Thyroid gland (tissue), 4 donors: ENCODE results near the gene ATP5ME. TPM values are rescaled to one million over a fixed set of nuclear protein-coding genes. Genes with fewer than 3 reads are reported as not detected.

Experiments
- DNase-seq, 2 donors: peaks; one replicate each; pipeline ENCODE4 v3.0.0-alpha.2; 2019
- H3K27ac ChIP-seq, 3 donors: fragments of 200-600 bp; sonication (generic); 1 replicate in 2 of 3; 2 replicates in 1 of 3; pipeline ENCODE4 v1.5.1; 2016 to 2019; ENCODE audit warnings: mild to moderate bottlenecking in 1 of 3, moderate library complexity in 1 of 3
- H3K27me3 ChIP-seq: fragments of 200-600 bp; sonication (generic); one replicate; pipeline ENCODE4 v1.5.1; 2019
- H3K36me3 ChIP-seq, 2 donors: fragments of 200-600 bp; sonication (generic); one replicate each; pipeline ENCODE4 v1.5.1; 2016 to 2019
- H3K4me1 ChIP-seq, 2 donors: fragments of 200-600 bp; sonication (generic); one replicate each; pipeline ENCODE4 v1.5.1; 2017 to 2019
- H3K4me3 ChIP-seq, 3 donors: fragments of 200-600 bp; sonication (generic); replicated peaks in 1 of 3; 1 replicate in 2 of 3; 2 replicates in 1 of 3; pipeline ENCODE4 v1.5.1; 2016; ENCODE audit warnings: mild to moderate bottlenecking in 1 of 3
- H3K9me3 ChIP-seq: fragments of 200-600 bp; sonication (generic); one replicate; pipeline ENCODE4 v1.5.1; 2017
- CTCF ChIP-seq, 6 experiments: fragments of 200-600 bp in 3 of 6; fragments of 450-650 bp in 3 of 6; sonication (generic) in 3 of 6; IDR thresholded peaks; one replicate each; pipeline ENCODE4 v1.5.1; 2016 to 2019; ENCODE audit warnings: antibody characterized with exemption in 6 of 6, mild to moderate bottlenecking in 2 of 6, inconsistent platforms in 1 of 6, moderate library complexity in 1 of 6
- POLR2A ChIP-seq, 2 donors: fragments of 450-650 bp; IDR thresholded peaks; one replicate each; pipeline ENCODE4 v1.6.1; 2017; ENCODE audit warnings: antibody characterized with exemption in 2 of 2, mild to moderate bottlenecking in 2 of 2, moderate library complexity in 1 of 2
- WGBS, 2 donors: methylation state at CpG; one replicate each; pipeline ENCODE4 v1.1.5; 2017; 5-methylcytosine and 5-hydroxymethylcytosine counted together
- intact Hi-C: fragments of 100-400 bp; cut with DNase I; formaldehyde crosslinking; loops from one replicate; pipeline ENCODE4 v1.15.1; 2023
- total RNA-seq, 4 donors: library from RNA; depleted of rRNA; stranded (reverse); fragments of >200 nt; gene quantifications; one replicate each; pipeline ENCODE4 v1.2.3, GENCODE V29; 2016

Gene ATP5ME
- total RNA-seq, 4 donors from 2014 or later: 82.2 to 144 (median 106) TPM

- H3K27ac ChIP-seq: peak overlapping the region in 1 of 3 donors; percentile 46
- intact Hi-C loops: no loop called here
- peak overlapping the region; percentile 41 to 97 (median 75) for H3K4me3 ChIP-seq
- H3K4me1 ChIP-seq: peaks cover 0 to 12% of the 10 kb centered on the region in 2 donors
- no peaks in the 10 kb centered on the region for H3K27me3 ChIP-seq
- no peak for DNase-seq
- TF ChIP-seq CTCF (IDR thresholded peaks at IDR 0.05): no peak
- TF ChIP-seq POLR2A (IDR thresholded peaks at IDR 0.05): no peak
- no peaks in the 10 kb centered on the region for H3K9me3 ChIP-seq
- H3K36me3 ChIP-seq: no peaks in the 10 kb centered on the region
- 57 to 58% methylated on average over 20 of the region's 20 CpGs for WGBS, 2 donors
Measured at GRCh38 chr4:663046-663437, 11.0 kb downstream of the ATP5ME start.

GRCh38 chr4:661881-662761 is 12.0 kb downstream of the ATP5ME start:
- Histone ChIP-seq H3K4me3 (no peak overlapping the region), H3K9me3 (no peaks in the 10 kb centered on the region), H3K27me3 (no peaks in the 10 kb centered on the region), H3K4me1 (peaks cover 0 to 12% of the 10 kb centered on the region in 2 donors), H3K27ac (no peak overlapping the region), H3K36me3 (no peaks in the 10 kb centered on the region)
- intact Hi-C loops: no loop called here
- 97% methylated on average over 24 to 42 of the region's 42 CpGs for WGBS, 2 donors
- TF ChIP-seq POLR2A (IDR thresholded peaks at IDR 0.05): no peak
- no peak for TF ChIP-seq CTCF (IDR thresholded peaks at IDR 0.05)
- no peak for DNase-seq

- WGBS, 2 donors: 89 to 94% methylated on average over 3 of the region's 3 CpGs
- intact Hi-C loops: no loop called here
Measured at GRCh38 chr4:661231-661630, 12.8 kb downstream of the ATP5ME start.

DNA sequence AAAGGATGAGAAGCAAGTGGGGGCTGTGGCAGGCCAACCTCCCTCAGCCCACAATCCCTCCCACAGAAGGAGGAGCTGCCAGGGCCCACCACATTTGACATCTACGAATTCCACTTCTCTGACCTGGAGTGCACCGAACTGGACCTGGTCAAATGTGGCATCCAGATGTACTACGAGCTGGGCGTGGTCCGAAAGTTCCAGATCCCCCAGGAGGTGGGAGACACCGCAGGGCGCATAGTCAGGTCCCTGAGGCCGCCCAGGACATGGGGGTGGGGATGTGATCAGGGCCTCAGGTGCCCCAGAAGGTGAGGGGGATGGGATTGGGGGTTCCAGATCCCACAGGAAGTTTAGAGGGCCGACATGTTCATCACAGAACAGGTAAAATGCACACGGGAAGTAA is 13.7 kb downstream of the ATP5ME start:
- H3K36me3 ChIP-seq: no peaks in the 10 kb centered on the region
- no peak for DNase-seq
- no peak overlapping the region for H3K4me3 ChIP-seq
- no peaks in the 10 kb centered on the region for H3K9me3 ChIP-seq
- H3K27me3 ChIP-seq: no peaks in the 10 kb centered on the region
- TF ChIP-seq POLR2A (IDR thresholded peaks at IDR 0.05) (no peak), CTCF (IDR thresholded peaks at IDR 0.05) (no peak)
- peaks cover 0 to 12% of the 10 kb centered on the region in 2 donors for H3K4me1 ChIP-seq
- WGBS, 2 donors: 92 to 99% methylated on average over 6 to 10 of the region's 10 CpGs
- H3K27ac ChIP-seq: no peak overlapping the region
- intact Hi-C loops: no loop called here

More at GRCh38 chr4:661231-661630, 12.8 kb downstream of the ATP5ME start:
- no peak overlapping the region for H3K4me3 ChIP-seq
- no peak overlapping the region for H3K27ac ChIP-seq
- TF ChIP-seq CTCF (IDR thresholded peaks at IDR 0.05): no peak
- no peak for TF ChIP-seq POLR2A (IDR thresholded peaks at IDR 0.05)
- no peaks in the 10 kb centered on the region for H3K9me3 ChIP-seq
- no peaks in the 10 kb centered on the region for H3K36me3 ChIP-seq
- no peak for DNase-seq
- H3K4me1 ChIP-seq: peaks cover 0 to 12% of the 10 kb centered on the region in 2 donors
- no peaks in the 10 kb centered on the region for H3K27me3 ChIP-seq

- no peak overlapping the region for H3K27ac ChIP-seq
- H3K4me1 ChIP-seq: peaks cover 0 to 11% of the 10 kb centered on the region in 2 donors
- no peaks in the 10 kb centered on the region for H3K36me3 ChIP-seq
- WGBS, 2 donors: 93 to 97% methylated on average over 8 of the region's 8 CpGs
- H3K4me3 ChIP-seq: no peak overlapping the region
- intact Hi-C loops: no loop called here
- no peak for TF ChIP-seq POLR2A (IDR thresholded peaks at IDR 0.05)
- no peaks in the 10 kb centered on the region for H3K27me3 ChIP-seq
- H3K9me3 ChIP-seq: no peaks in the 10 kb centered on the region
- DNase-seq: no peak
Measured at GRCh38 chr4:659851-660250, 14.2 kb downstream of the ATP5ME start.
